IPS-NIHi11 (cell line): ENCODE data around the gene LASP1.
A peak's percentile ranks its signal among the peaks of the same experiment; 100 is the strongest.

ENCODE experiments used
- DNase-seq: peaks from one replicate; pipeline ENCODE4 v3.0.0; 2012; ENCODE audit warnings: mixed read lengths, low spot score

Gene LASP1

GRCh38 chr17:38870259-38871165, 654 bp downstream of the LASP1 start:
- peak; percentile 63 for DNase-seq

- DNase-seq, result no peak
These were observed 1.6 kb downstream of the LASP1 start for GRCh38 chr17:38871247-38872015.

GRCh38 chr17:38872027-38872511, 2.2 kb downstream of the LASP1 start:
- DNase-seq, result no peak

DNA sequence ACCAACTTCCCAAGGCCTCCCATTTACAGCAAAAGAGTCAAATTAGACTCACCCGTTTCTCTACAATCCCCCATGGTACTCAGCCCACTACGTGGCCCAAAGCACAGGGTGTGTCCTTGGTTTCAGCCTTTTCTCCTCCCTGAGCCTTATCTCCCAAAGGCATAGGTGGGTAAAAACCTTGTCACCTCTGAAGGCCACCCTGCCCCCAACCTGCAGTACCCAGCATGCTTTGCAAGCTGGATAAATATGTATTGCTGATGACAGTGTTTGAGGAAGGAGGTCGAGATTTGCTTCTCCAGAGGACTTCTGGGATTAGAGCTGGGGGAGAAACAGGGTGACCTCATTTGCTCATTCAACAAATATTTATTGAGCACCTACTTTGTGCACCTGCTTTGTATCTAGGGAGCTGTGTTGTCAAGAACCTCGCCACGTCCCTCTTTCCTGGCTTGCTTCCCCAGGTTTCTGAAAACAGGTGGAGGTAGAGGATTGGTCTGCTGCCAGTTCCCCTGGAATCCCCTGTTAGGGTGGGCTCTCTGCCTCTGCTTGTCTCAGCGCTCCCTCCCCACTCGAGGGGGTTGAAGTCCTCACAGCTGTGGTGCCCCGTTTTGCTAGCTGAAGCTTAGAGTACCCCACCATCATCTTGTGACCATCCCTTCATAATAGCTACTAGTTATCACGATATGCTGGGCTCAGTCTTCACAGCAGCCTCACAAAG, 3.0 kb downstream of the LASP1 start:
- no peak for DNase-seq

DNA sequence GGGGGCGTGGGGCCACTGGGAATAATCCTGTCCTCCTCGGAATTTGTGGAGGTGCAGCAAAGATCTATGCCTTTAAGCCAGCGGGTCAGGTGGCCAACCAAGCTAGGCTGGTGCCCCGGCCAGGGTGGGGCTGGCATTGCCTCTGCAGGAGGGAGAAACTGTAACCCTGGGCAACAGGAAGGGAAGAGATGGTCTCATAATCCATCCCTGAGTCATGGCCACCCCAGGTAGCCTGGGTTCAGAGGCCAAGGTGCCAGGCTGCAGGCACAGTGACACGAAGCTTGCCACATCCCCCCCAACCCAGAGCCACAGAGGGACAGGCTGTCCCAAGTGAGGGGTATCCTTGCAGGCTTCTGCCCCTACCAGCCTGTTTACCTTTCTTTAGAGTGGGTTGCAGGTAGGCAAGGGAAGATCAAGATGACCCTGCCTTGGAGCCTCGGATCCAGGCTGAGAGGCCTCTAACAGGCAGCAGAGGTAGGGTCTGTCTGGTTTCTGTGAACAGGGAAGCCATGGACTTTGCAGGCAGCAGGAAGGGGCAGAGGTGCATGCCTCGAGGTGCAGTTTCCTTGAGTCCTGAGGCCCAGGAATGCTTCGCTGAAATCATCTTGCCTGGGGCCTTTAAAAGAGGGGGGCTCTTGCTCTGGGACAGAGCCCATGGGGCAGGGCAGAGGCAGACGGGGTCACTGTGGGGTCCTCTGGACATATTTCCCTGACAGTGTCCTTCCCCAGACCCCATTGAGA, 4.0 kb downstream of the LASP1 start:
- DNase-seq, result no peak

- no peak for DNase-seq
These were observed 4.9 kb downstream of the LASP1 start for GRCh38 chr17:38874505-38875400.

GRCh38 chr17:38875477-38876075, 5.7 kb downstream of the LASP1 start:
- DNase-seq, result no peak

- DNase-seq, result no peak
These were observed 7.4 kb downstream of the LASP1 start for GRCh38 chr17:38877130-38877851.

DNA sequence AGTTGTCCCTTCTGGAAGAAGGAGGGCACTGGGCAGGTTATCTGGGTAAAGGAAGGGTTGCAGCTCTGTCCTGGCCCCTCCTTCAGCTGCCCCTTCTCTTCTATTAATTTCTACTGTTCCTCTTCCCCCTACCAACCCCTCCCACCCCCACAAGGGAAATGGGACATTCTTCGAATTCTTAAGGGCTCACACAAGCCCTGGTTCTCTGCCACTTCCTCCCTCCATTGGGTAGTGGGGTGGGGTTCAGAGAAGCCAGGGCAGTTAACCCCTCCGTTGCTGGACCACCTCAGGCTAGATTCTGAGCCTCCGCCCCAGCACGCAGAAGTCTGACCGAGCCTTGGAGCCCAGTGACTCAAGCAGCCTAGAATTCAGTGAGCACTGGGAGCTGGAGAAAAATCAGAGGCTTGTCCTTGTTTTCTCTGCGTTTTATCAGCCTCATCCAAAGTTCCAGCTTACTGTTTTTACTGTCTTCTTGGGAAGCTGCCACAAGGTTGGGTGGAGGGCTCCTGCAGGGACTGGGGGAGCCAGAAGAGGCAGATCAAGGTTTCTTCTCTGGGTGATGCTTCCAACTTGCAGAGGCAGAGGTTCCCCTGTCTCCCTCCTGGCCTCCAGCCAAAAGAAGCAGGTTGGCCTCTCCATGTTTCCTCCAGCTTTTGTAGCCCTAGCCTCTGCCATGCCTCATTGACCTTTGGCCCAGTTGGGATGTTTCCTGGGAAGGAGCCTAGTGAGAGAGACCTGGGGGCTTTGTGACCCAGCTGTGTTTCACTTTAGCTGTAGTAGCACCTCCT, 10.2 kb downstream of the LASP1 start:
- peak; percentile 93 for DNase-seq

GRCh38 chr17:38881600-38882191, 11.8 kb downstream of the LASP1 start:
- DNase-seq, result no peak

DNA sequence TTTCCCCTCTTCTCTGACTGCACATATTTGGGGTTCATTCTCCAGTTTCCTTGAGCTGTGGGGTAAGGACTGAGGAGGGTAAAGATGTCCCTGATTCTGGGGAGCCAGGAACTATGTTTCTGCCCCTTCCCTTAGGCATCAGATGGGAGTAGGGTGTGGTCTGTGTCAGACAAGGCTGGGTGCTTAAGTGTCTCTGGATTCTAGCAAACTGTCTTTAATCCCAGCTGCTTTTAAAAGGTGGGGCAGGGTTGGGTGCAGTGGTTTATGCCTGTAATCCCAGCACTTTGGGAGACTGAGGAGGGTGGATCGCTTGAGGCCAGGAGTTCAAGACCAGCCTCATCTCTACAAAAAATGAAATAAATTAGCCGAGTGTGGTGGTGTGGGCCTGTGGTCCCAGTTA, 13.0 kb downstream of the LASP1 start:
- no peak for DNase-seq

- DNase-seq, result no peak
These were observed 14.0 kb downstream of the LASP1 start for GRCh38 chr17:38883592-38884526.

GRCh38 chr17:38885044-38885727, 15.3 kb downstream of the LASP1 start:
- DNase-seq, result no peak

- DNase-seq, result peak; percentile 69
These were observed 16.1 kb downstream of the LASP1 start for GRCh38 chr17:38885728-38886642.

DNA sequence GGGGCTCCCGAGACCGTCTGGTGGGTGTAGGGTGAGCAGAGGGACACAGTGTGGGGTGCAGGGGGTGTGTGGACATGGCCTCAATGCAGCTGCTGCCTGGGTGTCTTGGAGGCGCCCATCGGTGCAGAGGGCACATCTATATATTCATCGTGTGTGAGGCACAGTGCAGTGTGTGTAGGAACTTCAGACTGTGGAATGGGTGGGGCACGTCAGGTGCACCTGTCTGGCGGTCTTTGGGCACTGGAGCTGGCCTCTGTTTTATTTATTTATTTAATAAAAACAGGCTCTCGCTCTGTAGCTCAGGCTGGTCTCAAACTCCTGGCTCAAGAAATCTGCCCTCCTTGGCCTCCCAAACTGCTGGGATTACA, 16.8 kb downstream of the LASP1 start:
- no peak for DNase-seq
